Neural cell (in vitro differentiated cells): ENCODE measurements around the gene CGNL1.

Experiments used
- CTCF ChIP-seq: fragments of 450-650 bp; IDR thresholded peaks from 2 replicates; pipeline ENCODE4 v1.5.1; 2014; ENCODE audit warnings: antibody characterized with exemption, mild to moderate bottlenecking, moderate library complexity; ENCODE audit not compliant: poor library complexity, severe bottlenecking
- EP300 ChIP-seq: fragments of 450-650 bp; conservative IDR thresholded peaks from 2 replicates; pipeline ENCODE4 v1.6.1; 2014; ENCODE audit warnings: antibody characterized with exemption, mild to moderate bottlenecking, moderate library complexity; ENCODE audit not compliant: poor library complexity, severe bottlenecking
- EZH2 ChIP-seq: fragments of 200-600, 300-800 bp; shearing (Covaris generic), sonication (generic); IDR thresholded peaks from 2 replicates; pipeline ENCODE4 v1.6.1; 2014; ENCODE audit warnings: antibody characterized with exemption, low read length, borderline replicate concordance, mild to moderate bottlenecking; ENCODE audit not compliant: insufficient read depth, poor library complexity, severe bottlenecking
- MXI1 ChIP-seq: fragments of 450-650 bp; conservative IDR thresholded peaks from 2 replicates; pipeline ENCODE4 v1.6.1; 2014; ENCODE audit warnings: antibody characterized with exemption, mild to moderate bottlenecking; ENCODE audit not compliant: poor library complexity, severe bottlenecking
- POLR2AphosphoS5 ChIP-seq: IDR thresholded peaks from 2 replicates; pipeline ENCODE4 v1.6.1; 2012
- SMC3 ChIP-seq: fragments of 450-650 bp; conservative IDR thresholded peaks from 2 replicates; pipeline ENCODE4 v1.6.1; 2014; ENCODE audit warnings: antibody characterized with exemption, mild to moderate bottlenecking, moderate library complexity; ENCODE audit not compliant: poor library complexity
- TAF1 ChIP-seq: IDR thresholded peaks from 2 replicates; pipeline ENCODE4 v1.6.1; 2012; ENCODE audit warnings: low read depth
- TF ChIP-seq, protein P1 (sequence below): IDR thresholded peaks from 2 replicates; pipeline ENCODE4 v1.6.1; 2012; ENCODE audit warnings: borderline replicate concordance

DNA sequence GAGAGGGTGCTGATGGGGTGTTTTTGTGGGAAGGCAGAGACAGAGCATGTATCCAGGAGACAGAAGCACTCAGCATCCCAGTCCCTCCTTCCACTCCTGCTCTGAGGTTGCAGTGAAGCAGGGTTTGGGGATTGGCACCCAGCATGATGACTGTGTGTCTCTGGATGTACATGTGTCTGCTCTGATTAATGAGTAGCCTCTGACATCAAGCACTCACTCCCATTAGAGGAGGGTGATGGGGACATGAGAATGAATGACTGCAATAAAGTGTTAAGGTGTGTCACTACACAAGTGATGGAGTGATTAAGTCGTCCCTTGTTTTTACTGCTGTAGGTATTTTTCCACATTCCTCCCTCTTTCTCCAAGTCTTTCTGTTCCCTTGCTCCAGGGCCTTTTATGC, 205.8 kb downstream of the CGNL1 start:
- TF ChIP-seq CTCF = no peak
- TF ChIP-seq EP300 = no peak
- no peak for TF ChIP-seq MXI1
- TF ChIP-seq POLR2AphosphoS5 = no peak
- no peak for TF ChIP-seq TAF1
- TF ChIP-seq EZH2 = no peak
- TF ChIP-seq, protein P1, sequence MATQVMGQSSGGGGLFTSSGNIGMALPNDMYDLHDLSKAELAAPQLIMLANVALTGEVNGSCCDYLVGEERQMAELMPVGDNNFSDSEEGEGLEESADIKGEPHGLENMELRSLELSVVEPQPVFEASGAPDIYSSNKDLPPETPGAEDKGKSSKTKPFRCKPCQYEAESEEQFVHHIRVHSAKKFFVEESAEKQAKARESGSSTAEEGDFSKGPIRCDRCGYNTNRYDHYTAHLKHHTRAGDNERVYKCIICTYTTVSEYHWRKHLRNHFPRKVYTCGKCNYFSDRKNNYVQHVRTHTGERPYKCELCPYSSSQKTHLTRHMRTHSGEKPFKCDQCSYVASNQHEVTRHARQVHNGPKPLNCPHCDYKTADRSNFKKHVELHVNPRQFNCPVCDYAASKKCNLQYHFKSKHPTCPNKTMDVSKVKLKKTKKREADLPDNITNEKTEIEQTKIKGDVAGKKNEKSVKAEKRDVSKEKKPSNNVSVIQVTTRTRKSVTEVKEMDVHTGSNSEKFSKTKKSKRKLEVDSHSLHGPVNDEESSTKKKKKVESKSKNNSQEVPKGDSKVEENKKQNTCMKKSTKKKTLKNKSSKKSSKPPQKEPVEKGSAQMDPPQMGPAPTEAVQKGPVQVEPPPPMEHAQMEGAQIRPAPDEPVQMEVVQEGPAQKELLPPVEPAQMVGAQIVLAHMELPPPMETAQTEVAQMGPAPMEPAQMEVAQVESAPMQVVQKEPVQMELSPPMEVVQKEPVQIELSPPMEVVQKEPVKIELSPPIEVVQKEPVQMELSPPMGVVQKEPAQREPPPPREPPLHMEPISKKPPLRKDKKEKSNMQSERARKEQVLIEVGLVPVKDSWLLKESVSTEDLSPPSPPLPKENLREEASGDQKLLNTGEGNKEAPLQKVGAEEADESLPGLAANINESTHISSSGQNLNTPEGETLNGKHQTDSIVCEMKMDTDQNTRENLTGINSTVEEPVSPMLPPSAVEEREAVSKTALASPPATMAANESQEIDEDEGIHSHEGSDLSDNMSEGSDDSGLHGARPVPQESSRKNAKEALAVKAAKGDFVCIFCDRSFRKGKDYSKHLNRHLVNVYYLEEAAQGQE = no peak
- no peak for TF ChIP-seq SMC3
